ENCODE results near the gene ITPA.

ITPA gene

DNA sequence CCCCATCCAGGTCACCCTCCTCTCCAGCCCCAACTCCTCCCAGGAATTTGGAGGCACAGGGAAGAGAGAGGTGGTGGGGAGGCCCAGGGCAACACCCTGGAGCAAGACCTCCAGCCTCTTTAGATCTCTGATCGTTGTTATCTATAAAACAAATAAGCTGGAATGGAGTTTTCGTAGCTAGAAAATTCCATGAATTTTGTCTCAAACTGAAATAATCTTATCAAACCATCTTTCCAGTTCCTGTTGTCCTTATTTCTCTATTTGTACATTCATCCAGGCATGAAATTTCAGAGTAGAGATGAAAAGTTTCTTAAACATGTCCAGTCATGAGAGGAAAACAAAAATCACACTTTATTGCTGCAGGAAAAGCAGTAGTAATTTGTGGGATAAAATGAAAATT, 35.9 kb downstream of the ITPA start:
- no peak for DNase-seq (ENCODE audit: low read depth)
- TF ChIP-seq, protein P1, sequence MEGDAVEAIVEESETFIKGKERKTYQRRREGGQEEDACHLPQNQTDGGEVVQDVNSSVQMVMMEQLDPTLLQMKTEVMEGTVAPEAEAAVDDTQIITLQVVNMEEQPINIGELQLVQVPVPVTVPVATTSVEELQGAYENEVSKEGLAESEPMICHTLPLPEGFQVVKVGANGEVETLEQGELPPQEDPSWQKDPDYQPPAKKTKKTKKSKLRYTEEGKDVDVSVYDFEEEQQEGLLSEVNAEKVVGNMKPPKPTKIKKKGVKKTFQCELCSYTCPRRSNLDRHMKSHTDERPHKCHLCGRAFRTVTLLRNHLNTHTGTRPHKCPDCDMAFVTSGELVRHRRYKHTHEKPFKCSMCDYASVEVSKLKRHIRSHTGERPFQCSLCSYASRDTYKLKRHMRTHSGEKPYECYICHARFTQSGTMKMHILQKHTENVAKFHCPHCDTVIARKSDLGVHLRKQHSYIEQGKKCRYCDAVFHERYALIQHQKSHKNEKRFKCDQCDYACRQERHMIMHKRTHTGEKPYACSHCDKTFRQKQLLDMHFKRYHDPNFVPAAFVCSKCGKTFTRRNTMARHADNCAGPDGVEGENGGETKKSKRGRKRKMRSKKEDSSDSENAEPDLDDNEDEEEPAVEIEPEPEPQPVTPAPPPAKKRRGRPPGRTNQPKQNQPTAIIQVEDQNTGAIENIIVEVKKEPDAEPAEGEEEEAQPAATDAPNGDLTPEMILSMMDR (conservative IDR thresholded peaks at IDR 0.05; ENCODE audit: low read length): no peak
- no peak overlapping the region for H3K4me3 ChIP-seq (ENCODE audit: low read length)

DNA sequence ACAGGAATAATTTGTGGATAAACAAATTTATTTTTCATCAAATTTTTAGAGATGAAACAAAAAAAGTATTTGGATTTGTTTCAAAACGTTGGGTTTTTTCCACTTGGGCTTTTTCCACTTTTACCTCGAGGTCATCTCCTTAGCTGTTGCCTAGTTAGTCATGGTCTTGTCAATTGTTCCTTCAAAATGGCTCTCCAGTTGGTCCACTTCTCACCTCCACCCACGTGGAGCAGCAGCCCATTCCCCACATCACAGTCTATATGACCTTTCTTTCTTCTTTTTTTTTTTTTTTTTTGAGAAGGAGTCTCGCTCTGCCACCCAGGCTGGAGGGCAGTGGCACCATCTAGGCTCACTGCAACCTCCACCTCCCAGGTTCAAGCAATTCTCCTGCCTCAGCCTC, 36.4 kb downstream of the ITPA start:
- TF ChIP-seq, protein P1 (conservative IDR thresholded peaks at IDR 0.05; ENCODE audit: low read length): no peak
- no peak for DNase-seq (ENCODE audit: low read depth)
- no peak overlapping the region for H3K4me3 ChIP-seq (ENCODE audit: low read length)

DNA sequence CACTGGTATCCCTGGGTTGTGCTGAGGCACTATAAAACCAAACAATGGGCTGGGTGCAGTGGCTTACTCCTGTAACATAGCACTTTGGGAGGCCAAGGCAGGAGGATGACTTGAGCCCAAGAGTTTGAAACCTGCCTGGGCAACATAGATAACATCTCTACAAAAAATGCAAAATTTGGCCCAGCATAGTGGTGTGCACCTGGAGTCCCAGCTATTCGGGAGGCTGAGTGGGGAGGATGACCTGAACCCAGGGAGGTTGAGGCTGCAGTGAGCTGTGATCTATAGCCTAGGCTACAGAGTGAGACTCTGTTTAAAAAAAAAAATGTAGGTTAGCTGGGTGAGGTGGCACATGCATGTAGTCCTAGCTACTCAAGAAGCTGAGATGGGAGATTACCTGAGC, 37.4 kb downstream of the ITPA start:
- H3K4me3 ChIP-seq (ENCODE audit: low read length): no peak overlapping the region
- TF ChIP-seq, protein P1 (conservative IDR thresholded peaks at IDR 0.05; ENCODE audit: low read length): no peak
- no peak for DNase-seq (ENCODE audit: low read depth)

DNA sequence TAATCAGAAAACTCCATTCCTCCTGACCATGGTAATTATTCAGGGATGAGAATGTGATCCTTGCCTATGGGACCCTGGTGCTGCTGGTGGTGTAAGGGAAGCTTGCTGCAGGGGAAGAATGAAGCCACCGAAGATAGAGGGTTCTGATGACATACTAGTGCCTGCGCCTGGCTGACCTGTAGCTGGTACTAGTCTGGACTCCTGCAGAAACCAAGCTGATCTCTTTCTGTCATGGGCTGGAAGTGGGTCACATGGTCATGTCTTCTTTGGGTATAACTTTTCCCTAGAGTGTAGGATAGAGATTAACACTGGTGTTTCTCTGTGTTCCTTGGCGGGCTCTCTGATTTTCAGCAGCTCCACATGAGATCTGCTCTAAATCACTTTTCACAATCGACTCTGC, 38.3 kb downstream of the ITPA start:
- TF ChIP-seq, protein P1 (conservative IDR thresholded peaks at IDR 0.05; ENCODE audit: low read length): no peak
- no peak overlapping the region for H3K4me3 ChIP-seq (ENCODE audit: low read length)
- DNase-seq (ENCODE audit: low read depth): no peak

DNA sequence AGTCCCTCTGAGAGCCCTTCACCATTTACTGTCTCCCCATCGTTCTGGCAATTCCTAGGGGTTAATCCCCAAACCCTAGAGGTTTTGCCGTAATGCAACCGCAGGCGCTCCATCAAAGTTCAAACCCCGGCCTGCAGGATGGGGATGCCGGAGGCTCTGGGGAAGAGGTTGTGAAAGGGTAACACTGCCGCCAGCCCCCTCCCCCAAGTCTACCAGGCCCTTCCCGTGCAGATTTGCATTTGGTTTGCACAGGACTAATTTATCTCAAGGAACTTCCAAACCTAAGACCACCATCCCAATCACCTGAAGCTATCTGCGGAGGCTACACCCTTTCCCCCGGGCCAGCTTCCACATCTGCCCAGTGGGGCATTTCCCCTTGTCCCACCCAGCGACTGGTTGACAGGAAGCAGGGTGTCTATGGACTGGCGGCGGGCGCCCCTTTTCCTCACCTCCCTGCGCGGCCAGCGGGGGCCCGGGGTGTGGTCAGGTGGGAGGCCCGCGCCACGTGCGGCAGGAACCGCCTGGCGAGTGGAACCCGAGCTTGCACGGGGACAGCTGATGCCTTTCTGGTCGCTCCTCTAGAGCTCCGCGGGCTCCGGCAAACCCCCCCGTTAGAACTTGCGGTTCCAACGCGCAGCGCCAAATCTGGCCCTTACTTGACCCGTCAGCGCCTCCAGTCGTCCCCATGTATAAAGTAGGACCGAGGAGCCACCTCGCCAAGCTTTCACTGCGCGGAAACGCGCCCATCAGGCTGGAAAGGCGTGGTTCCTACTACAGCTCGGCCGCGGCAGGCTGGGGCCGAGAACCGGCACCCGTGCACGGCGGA, 39.1 kb downstream of the ITPA start:
- peak overlapping the region; percentile 13; the same call in 1 of the 2 replicates for H3K4me3 ChIP-seq (ENCODE audit: low read length)
- peak; percentile 33 for DNase-seq (ENCODE audit: low read depth)
- TF ChIP-seq, protein P1 (conservative IDR thresholded peaks at IDR 0.05; ENCODE audit: low read length): no peak; the same call in 1 of the 2 replicates

DNA sequence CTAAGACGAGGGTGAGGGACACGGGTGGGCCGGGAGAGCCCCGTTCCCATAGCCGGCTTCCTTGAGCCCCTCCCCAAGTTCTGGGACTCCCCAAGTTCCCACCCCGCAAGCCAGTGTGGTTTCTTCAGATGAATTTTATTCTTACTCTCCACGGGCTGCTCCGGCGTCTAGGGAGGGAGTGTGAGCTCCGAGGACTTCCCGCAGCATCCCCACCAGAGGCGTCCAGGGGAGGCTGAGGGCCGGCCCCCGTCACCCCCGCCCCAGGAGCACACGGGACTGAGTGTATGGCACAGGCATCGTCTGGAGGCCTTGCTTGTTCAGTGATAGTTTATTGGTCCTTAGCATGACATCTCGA, 39.7 kb downstream of the ITPA start:
- H3K4me3 ChIP-seq (ENCODE audit: low read length): peak overlapping the region; percentile 13; the same call in 1 of the 2 replicates
- no peak for DNase-seq (ENCODE audit: low read depth)
- TF ChIP-seq, protein P1 (conservative IDR thresholded peaks at IDR 0.05; ENCODE audit: low read length): no peak

DNA sequence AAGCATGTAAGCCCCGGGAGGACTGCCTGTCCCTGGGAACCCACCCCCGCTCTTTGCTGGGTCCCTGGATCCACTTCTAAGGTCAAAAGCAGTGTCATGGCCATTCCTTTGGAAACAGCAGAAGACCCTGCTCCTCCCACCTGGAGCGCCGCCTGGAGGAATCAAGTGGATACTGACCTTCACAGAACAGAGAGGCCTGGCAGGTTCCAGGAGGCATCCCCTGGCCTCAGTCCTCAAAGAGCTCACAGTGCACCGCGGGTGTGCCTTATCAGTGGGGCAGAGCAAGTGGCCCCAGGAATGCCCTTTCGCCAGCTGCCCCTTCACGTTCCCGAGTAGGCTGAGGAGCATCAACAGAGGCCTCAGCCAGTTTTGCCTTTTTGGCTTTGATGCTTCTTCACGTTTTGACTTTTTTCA, 40.8 kb downstream of the ITPA start:
- TF ChIP-seq, protein P1 (conservative IDR thresholded peaks at IDR 0.05; ENCODE audit: low read length): peak; percentile 9; the same call in 1 of the 2 replicates
- no peak for DNase-seq (ENCODE audit: low read depth)
- no peak overlapping the region for H3K4me3 ChIP-seq (ENCODE audit: low read length)
